AG10803 (cell line): ENCODE data around the gene OR8G5.

Experiments
- DNase-seq: peaks from one replicate; pipeline ENCODE4 v3.0.0; 2010; ENCODE audit warnings: low read depth
- H3K4me3 ChIP-seq: 2 replicates; pipeline ENCODE4 v1.5.1; 2011; ENCODE audit warnings: mild to moderate bottlenecking, low read length, control low read depth
- TF ChIP-seq, protein P1 (sequence below): conservative IDR thresholded peaks from 2 replicates; pipeline ENCODE4 v1.5.1; 2011; ENCODE audit warnings: mild to moderate bottlenecking, low read length, control low read depth, inconsistent platforms

Gene OR8G5

DNA sequence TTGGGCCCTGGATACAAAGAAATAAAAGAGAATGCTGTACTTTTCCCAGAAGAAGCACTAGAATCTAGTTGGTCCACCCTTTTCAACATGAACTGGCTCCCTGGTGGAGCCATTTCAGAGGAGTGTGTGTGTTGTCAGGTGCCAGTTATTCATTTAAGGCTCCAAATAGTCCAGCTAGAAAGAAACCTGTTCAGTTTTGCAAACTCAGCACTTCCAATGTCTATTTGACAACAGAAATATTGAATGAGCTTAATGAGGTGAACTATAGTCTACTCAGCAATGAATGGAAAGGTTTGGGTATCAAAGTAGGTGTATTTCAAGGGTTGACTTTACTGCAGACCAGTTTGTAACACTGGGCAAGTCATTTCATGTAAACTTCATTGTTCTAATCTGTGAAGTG is 55.5 kb downstream of the OR8G5 start:
- DNase-seq, result no peak
- H3K4me3 ChIP-seq, result no peak overlapping the region
- TF ChIP-seq, protein P1, sequence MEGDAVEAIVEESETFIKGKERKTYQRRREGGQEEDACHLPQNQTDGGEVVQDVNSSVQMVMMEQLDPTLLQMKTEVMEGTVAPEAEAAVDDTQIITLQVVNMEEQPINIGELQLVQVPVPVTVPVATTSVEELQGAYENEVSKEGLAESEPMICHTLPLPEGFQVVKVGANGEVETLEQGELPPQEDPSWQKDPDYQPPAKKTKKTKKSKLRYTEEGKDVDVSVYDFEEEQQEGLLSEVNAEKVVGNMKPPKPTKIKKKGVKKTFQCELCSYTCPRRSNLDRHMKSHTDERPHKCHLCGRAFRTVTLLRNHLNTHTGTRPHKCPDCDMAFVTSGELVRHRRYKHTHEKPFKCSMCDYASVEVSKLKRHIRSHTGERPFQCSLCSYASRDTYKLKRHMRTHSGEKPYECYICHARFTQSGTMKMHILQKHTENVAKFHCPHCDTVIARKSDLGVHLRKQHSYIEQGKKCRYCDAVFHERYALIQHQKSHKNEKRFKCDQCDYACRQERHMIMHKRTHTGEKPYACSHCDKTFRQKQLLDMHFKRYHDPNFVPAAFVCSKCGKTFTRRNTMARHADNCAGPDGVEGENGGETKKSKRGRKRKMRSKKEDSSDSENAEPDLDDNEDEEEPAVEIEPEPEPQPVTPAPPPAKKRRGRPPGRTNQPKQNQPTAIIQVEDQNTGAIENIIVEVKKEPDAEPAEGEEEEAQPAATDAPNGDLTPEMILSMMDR, result no peak

DNA sequence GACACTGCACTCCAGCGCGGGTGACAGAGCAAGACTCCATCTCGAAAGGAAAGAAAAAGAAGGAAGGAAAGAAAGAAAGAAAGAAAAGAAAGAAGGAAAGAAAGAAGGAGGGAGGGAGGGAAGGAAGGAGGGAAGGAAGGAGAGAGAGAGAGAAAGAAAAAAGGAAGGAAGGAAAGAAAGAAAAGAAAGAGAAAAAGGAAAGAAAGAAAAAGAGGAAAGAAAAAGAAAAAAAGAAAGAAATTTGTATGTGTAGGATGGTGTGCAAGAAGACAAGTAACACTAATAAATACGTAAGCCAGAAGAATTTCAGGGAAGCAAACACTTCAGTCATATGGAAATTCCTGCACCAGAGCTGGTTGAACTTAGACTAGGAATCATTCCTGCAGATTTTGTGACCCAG is 57.0 kb downstream of the OR8G5 start:
- TF ChIP-seq, protein P1, result no peak
- H3K4me3 ChIP-seq, result no peak overlapping the region
- DNase-seq, result no peak

DNA sequence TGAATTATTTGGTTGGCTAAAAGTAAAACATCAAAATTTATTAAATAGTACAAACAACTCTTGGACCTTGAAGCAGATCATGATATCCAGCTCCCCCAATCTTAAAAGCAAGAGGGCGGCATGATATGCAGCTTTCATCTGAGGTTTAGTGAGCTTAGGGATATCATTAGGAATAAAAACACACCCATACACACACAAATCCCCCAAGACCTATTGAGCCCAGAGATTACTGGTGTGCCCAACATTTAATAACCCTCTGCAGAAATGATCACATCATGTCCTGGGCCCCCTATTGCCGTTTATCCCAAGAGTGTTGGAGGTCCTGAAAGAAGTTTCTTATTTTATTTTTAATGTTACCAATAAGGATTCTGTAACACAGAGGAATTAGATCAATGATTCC is 57.7 kb downstream of the OR8G5 start, which contains the start of gene OR8D1:
OR8D1 (minus strand) TSS at position 101 of the 400 bp plus-strand sequence. CDS start 3,183 bp downstream, outside the sequence.
- no peak for DNase-seq
- TF ChIP-seq, protein P1, result no peak
- no peak within 1 kb of the TSS for H3K4me3 ChIP-seq

DNA sequence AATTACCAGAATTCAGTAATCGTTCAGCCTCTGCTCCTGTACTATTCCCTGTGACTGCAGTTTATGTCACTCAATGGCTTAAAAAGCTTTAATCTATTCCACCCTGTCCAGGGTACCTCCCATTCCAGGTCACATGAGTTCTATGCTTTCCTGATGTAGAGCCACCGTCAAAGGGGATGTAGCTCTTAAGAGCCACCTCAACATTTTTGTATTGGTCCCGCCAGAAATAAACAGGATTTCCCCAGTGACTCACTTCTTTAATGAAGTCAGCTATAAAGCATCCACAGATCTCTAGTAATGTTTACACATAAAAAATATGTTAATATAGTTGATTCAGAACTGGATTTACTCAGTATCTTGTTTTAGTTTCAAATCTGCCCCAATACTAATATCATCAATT is 58.9 kb downstream of the OR8G5 start:
- TF ChIP-seq, protein P1, result no peak
- DNase-seq, result peak; percentile 4
- no peak overlapping the region for H3K4me3 ChIP-seq
